Measurements from ENCODE around the gene GPRC5C. TPM values are rescaled to one million over a fixed set of nuclear protein-coding genes. Genes with fewer than 3 reads are reported as not detected.
"Not testable (repeated sequence)": the region's sequence is repeated elsewhere in the genome, so short reads cannot be mapped to it uniquely, and the experiment has no call there.

Gene GPRC5C
- total and polyA plus RNA-seq, 8 donors, result 47.3 to 107 (median 54.1) TPM

- H3K4me1 ChIP-seq, result peaks cover 0 to 5% of the 10 kb centered on the region in 2 donors
- DNase-seq, result no peak
- no peaks in the 10 kb centered on the region for H3K9me3 ChIP-seq
- intact Hi-C loops (cut with DNase I), result no loop called here
- no peak overlapping the region for H3K27ac ChIP-seq
- ATAC-seq, result no peak
- H3K4me3 ChIP-seq, result no peak overlapping the region
- TF ChIP-seq CTCF (IDR thresholded peaks at IDR 0.05), result no peak
- peaks cover 0 to 9% of the 10 kb centered on the region in 2 donors for H3K27me3 ChIP-seq
- no peaks in the 10 kb centered on the region for H3K36me3 ChIP-seq
Observed at GRCh38 chr17:74404789-74405188, 27.1 kb upstream of the GPRC5C start.

DNA sequence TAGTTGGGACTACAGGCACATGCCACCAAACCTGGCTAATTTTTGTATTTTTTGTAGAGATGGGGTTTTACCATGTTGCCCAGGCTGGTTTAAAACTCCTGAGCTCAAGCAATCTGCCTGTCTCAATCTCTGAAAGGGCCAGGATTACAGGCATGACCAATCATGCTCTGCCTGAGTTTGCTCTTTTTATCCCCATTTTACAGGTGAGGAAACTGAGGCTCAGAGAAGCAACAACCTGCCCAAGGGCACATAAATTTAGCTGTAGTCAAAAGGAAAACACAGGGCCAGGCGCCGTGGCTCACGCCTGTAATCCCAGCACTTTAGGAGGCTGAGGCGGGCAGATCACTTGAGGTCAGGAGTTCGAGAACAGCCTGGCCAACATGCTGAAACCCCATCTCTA is 26.6 kb upstream of the GPRC5C start:
- H3K4me1 ChIP-seq; H3K27ac ChIP-seq; ATAC-seq; H3K9me3 ChIP-seq; H3K36me3 ChIP-seq; H3K4me3 ChIP-seq; intact Hi-C loops (cut with DNase I); H3K27me3 ChIP-seq; DNase-seq: not testable (repeated sequence)

DNA sequence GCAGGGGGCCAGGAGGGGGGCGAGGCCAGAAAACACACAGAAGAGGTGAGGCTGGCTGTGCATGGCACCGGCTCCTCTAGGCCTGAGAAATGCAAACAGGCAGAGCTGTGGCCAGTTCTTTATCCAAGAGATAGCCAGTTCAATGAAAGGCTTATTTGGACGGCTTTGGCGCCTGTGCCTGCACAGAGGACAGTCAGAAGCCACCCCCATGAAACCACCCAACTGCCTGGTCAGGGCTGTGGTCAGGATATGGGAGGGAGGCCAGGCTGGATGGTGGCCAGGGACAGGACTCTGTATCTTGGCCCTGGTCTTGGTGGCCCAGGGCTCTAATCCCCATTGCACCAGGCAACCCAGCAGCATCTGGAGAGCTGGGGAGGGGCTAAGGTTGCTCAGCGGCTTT is 24.5 kb upstream of the GPRC5C start:
- ATAC-seq (no peak), DNase-seq (no peak)
- Histone ChIP-seq H3K9me3 (no peaks in the 10 kb centered on the region), H3K4me3 (no peak overlapping the region), H3K27ac (no peak overlapping the region), H3K27me3 (peaks cover 0 to 9% of the 10 kb centered on the region in 2 donors), H3K4me1 (peaks cover 0 to 5% of the 10 kb centered on the region in 2 donors), H3K36me3 (no peaks in the 10 kb centered on the region)
- intact Hi-C loops (cut with DNase I), result no loop called here
- no peak for TF ChIP-seq CTCF (IDR thresholded peaks at IDR 0.05)

DNA sequence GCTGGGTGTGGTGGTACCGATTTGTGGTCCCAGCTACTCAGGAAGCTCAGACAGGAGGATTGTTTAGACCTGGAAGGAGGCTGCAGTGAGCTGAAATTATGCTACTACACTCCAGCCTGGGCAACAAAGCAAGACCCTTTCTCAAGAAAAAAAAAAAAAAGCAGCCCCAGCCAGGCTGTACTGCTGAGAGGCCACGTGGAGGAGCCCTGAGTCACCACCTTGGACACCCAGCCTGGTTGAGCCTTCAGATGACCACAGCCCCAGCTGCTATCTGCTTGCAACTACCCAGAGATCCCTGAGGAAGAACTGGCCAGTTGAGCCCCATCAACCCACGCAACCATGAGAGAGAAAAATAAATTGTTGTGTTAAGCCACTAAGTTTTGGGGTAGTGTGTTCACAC is 23.6 kb upstream of the GPRC5C start:
- DNase-seq (peak in 2 of 4 donors; percentile 9 to 63), ATAC-seq (peak; percentile 92)
- H3K4me1 ChIP-seq, result peaks cover 0 to 5% of the 10 kb centered on the region in 2 donors
- intact Hi-C loops (cut with DNase I), result no loop called here
- H3K9me3 ChIP-seq, result no peaks in the 10 kb centered on the region
- no peak overlapping the region for H3K27ac ChIP-seq
- H3K36me3 ChIP-seq, result no peaks in the 10 kb centered on the region
- H3K27me3 ChIP-seq, result peaks cover 0 to 9% of the 10 kb centered on the region in 2 donors
- TF ChIP-seq CTCF (IDR thresholded peaks at IDR 0.05), result no peak
- H3K4me3 ChIP-seq, result no peak overlapping the region

GRCh38 chr17:74408815-74409214 is 23.1 kb upstream of the GPRC5C start:
- TF ChIP-seq CTCF (IDR thresholded peaks at IDR 0.05), result no peak
- DNase-seq (peak in 1 of 4 donors; percentile 48), ATAC-seq (peak; percentile 83)
- intact Hi-C loops (cut with DNase I), result no loop called here
- Histone ChIP-seq H3K27me3 (peaks cover 0 to 9% of the 10 kb centered on the region in 2 donors), H3K4me3 (no peak overlapping the region), H3K9me3 (no peaks in the 10 kb centered on the region), H3K36me3 (no peaks in the 10 kb centered on the region), H3K27ac (peak overlapping the region in 1 of 2 donors; percentile 33), H3K4me1 (peaks cover 0 to 5% of the 10 kb centered on the region in 2 donors)

DNA sequence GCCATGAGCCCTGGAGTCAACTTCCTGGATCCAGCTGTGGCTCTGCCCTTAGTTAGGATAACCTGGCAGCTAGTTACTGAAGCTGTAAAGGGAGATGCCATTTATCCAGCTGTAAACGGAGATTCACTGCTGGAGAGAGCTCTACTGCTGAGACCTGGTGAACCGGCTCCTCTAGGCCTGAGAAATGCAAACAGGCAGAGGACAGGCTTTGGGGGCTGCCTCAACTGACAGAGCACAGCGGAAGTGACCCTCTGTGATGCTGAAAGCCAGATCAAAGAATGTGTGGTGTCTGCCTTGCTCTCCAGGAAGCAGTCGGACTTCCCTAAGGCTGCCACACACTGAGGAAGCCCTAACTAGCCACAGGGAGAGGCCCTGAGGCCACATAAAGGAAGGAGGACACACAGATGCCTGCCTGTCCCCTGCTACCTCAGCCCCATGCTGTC is 21.9 kb upstream of the GPRC5C start:
- no peak for DNase-seq
- TF ChIP-seq CTCF (IDR thresholded peaks at IDR 0.05), result no peak
- Histone ChIP-seq H3K27me3 (peaks cover 0 to under 1% of the 10 kb centered on the region in 2 donors), H3K9me3 (no peaks in the 10 kb centered on the region), H3K27ac (no peak overlapping the region), H3K4me1 (peaks cover 0 to 5% of the 10 kb centered on the region in 2 donors), H3K36me3 (no peaks in the 10 kb centered on the region), H3K4me3 (no peak overlapping the region)
- ATAC-seq, result no peak
- intact Hi-C loops (cut with DNase I), result no loop called here
